GM18499 (cell line): ENCODE measurements around the gene NDOR1.

Source experiments
- ATAC-seq: cut with Tn5 transposase; IDR thresholded peaks from one replicate; pipeline ENCODE4 v1.9.1; 2021; ENCODE audit warnings: moderate number of reproducible peaks; ENCODE audit not compliant: insufficient read depth, unreplicated experiment

NDOR1 gene

DNA sequence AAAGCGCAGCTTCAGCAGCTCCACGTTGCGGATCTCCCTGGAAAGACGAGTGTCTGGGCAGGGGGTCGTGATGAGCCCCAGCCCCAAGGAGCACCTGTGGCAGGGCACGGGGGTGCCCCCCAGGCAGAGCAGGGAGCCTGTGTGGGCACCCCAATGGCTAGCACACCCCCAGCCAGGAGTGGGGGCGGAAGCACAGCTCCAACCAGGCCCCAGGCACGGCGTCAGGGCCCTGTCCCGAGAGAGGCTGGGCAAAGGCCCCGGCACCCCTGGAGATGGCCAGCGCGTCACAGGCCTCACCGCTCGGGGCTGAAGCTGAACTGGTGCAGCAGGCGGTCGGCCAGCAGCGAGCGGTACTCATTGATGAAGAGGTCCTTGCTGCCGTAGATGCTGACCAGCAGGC lies 25.0 kb upstream of the NDOR1 start:
- ATAC-seq = no peak

DNA sequence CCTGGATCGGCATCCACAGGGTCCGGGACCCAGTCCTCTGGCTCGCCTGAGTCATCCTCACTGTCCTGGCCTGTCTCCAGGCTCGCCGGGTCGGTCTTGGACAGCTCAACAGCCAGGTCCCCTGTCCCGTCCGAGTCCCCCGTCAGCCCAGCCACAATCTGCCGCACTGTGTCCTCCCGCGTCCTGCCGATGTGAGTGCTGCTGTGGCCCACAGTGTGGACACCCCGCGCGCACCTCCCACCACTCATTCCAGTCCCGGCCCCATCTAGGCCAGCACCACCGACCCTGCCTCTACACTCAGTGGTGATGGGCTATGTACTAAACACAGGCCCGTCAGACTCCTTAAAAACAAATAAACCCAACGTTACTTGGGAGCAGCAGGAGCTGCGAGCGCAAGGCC lies 23.8 kb upstream of the NDOR1 start:
- no peak for ATAC-seq

DNA sequence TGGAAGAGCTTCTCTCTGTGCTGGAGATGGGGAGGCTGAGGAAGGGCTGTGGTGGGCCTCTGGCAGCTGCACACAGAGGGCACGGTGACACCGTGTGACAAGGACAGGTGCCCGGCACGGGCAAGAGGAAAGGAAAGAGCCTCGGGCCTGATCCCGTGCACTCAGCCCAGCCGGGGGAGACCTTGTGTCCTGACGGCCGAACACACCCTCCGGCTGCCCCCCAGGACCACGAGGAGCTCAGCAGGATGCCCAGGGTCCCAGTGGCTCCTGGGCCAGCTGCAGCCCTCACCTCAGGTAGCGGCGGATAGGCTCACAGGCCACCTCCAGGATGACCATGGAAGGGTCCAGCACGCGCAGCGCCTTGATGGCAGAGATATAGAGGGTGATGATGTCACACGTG lies 22.7 kb upstream of the NDOR1 start:
- ATAC-seq = no peak

DNA sequence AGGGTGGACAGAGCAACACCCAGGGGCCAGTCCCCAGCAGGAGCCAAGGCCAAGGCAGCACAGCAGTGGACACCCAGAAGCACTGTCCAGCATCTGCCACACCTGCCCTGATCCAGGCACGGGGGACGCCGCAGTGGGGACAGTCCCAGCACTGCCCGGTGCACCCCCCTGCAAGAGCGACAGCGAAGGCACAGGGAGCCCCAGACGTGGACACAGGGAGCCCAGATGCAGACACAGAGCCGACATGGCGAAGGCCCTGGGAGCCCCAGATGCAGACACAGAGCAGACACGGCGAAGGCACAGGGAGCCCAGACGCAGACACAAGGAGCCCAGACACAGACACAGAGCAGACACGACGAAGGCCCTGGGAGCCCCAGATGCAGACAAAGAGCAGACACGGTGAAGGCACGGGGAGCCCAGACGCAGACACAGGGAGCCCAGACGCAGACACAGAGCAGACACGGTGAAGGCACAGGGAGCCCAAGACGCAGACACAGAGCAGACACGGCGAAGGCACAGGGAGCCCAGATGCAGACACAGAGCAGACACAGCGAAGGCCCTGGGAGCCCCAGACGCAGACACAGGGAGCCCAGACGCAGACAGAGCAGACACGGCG lies 21.4 kb upstream of the NDOR1 start:
- no peak for ATAC-seq

DNA sequence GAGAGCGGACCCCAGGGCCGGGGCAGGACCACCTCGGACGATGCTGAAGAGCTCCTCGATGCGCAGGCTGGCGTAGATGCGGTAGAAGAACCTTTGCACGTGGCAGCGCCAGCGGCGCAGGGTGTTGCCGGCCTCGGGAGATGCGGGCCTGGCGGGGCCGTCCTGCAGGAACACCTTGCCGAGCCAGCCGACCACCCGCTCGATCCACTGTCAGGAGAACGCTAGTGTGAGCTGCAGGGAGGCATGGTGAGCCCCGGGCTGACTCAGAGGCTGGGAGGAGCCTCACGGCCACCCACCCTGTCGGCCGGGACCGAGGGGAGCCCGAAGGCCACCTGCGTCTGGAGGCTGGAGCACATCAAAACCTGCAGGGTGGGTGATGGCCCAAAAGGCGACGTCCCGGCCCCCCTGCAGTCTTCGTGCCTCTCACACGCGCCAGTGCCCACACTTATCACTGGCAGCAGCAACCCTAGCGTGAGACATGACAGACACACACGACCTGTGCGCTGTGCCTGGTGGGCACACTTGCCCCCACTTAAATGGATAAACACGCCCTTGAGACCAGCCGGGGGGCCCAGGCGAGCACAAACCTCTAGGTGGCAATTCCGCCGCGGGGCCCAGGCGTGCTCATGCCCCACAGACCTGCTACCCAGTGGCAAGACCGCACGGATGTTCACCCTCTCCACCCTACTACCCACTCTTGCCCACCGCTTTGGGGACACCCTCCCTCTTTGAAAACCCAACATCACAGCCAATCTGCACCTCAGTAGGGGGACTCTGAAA lies 20.4 kb upstream of the NDOR1 start:
- no peak for ATAC-seq

DNA sequence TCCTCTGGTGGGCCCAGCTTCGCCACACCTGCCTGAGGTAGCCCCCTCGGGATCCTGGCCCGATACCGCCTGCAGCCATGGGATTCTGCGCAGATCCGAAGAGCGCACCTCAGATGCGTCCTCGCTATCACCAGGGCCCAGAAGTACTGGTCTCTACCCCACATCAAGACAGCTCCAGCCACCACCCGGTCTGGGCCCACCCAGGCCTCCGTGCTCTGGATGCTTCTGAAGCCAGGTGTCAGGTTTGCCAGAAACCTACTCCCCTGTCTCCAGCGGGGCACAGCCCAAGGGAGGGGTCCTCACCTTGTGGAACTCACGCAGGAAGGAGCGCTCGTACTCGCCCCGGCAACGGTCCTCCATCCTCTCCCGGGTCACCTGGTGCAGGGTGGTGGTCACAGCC lies 19.6 kb upstream of the NDOR1 start:
- no peak for ATAC-seq

DNA sequence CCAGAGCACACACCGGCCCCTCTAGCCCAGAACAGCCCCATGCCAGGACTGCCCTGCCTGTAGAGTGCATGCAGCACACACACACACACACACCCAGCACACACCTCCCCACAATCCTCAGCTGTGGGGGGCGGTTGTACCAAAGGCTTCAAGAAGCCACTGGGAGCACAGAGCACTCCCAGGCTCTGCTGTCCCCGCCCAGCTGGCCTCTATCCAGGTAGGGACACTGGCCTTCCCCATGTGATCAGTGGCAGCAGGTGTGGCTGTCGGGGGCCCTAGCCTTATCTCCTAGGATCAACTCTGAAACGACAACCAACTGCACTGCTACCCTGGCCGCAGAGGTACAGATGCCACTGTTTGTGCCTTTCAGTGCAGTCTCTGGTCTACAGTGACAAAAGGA lies 19.1 kb upstream of the NDOR1 start:
- no peak for ATAC-seq

DNA sequence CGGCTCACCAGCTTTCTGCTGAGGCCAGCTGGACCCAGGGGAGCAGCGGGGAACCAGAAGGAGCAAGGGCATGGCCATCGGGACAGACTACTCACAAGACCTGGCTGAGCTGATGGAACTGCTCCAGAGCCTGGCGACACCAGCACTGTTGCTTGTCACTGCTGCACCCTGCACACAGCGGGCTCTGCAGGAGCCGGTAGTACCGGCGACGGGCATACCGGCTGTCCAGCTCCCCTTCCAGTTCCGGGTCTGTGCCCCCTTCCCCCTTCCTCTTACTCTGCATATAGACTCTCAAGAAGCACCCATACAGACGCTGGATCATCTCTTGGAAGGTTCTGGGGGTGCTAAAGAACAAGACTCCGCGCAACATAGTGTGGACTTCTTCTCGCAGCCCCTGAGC lies 18.1 kb upstream of the NDOR1 start:
- no peak for ATAC-seq

DNA sequence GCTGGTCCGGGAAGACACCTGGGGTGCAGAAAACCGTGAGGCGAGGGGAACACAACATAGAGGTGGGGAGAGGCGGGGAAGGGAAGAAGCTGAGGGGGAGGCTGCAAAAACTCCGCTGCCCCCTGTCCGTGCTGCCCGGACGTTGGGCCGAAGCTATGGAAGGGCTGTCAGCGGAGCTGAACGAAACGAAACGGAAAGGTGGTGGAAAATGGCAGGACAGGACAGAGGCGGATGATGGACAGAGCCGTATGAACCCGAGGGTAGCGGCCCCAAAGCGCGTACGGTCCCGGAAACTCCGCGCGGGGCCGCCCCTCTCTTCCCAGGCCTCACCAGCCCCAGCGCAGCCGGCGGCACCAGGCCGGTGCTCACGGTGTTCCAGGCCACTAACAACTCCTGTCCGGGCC lies 17.4 kb upstream of the NDOR1 start:
- no peak for ATAC-seq

DNA sequence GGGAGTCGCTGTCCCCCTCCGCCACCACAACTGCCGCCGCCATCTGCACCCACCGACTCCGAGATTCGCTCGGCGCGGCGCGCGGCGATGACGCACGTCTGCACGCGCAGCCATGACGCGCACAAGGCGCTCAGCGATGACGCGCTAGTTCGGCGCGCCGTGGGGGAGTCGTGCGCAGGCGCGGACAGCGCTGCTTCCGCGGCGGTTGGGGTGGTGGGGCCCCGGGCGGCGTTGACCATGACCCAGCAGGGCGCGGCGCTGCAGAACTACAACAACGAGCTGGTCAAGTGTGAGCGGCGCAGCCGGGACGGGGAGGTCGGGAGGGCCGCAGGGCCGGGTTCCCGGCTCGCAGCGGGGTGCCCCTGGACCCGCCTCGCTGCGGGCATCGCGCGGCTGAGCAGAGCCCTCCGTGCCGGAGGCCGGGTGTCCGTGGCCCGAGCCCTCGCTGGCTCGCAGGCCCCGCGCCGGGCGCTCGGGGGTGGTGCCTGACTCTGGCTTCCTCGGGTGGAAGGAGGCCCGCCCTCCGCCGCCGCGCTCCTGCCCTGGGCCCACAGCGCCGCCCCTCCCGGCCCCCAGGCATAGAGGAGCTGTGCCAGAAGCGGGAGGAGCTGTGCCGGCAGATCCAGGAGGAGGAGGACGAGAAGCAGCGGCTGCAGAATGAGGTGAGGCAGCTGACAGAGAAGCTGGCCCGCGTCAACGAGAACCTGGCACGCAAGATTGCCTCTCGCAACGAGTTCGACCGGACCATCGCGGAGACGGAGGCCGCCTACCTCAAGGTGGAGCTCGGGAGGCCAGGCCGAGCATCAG lies 16.8 kb upstream of the NDOR1 start, which contains the start of the genes ANAPC2 and SSNA1:
Gene ANAPC2, minus strand, starts transcription at position 71 of the 807 bp plus-strand sequence. Its CDS starts 28 bp downstream, at position 43.
Gene SSNA1, plus strand, starts transcription at position 187 of the 807 bp plus-strand sequence. Its CDS starts 51 bp downstream, at position 238.
- ATAC-seq = peak; percentile 56

DNA sequence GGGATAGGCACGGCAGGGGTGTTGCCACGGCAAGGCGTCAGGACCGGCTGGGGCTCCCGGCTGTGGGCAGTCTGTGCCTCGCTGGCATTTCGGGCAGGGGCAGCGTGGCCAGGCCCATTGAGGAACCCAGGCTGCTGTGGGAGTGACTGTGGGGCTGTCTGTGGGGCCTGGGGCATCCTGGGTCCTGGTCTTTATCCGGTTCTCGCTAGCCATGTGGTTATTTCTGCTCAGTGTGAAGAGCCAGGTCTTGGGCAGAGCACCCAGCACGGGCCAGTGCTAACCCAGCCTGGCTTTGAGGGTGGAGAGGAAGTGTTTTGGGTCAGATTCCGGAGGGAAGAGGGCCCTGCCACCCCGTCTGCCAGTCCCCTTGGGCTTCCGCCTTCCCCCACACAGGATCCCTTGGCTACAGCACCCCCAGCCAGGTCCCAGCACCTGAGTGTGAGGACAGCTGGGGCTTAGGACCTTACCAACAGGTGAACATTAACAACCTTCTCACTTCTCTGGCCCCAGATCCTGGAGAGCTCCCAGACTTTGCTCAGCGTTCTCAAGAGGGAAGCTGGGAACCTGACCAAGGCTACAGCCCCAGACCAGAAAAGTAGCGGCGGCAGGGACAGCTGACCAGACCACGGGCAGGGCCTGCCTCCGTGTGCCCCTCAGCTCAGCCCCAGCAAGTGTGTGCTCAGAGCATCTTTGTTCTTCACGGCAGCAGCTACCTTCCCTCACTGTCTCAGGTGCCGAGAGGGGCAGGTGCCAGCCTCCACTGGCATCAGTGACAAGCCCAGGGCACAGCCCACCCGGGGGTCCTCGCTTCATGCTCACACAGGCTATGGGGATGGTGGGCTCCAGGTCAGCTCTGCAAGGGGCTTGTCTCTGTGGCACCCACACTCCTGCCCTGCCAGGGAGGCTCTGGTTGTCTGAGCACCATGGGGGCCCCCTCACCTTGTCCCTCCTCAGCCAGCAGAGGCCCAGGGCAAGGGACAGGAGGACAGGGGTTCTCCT lies 15.9 kb upstream of the NDOR1 start:
- ATAC-seq = no peak

DNA sequence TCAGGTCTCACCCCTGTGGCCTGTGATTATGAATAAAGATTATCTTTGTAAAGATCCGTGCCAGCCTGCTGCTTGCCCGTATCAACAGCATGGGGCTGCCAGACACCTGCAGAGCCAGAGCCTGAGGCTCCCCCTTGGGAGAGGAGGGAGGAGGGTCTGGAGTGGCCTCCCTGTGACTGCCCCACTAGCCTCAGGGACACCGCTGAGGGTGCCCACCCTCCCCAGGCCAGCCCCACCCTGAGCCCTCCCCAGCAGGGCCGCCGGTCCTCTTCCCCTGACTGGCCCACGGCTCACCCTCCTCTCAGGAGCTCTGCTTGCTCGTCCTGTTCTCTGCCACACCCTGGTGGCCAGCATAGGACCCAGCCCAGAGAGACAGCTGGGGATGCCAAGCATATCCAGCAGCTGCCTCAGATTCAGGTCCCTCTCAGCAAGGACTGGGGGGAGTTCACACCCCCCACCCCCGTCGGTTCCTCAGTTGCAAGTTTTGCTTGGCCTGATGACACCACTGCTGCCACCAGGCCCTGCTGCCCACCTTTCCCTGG lies 15.1 kb upstream of the NDOR1 start:
- ATAC-seq = no peak

DNA sequence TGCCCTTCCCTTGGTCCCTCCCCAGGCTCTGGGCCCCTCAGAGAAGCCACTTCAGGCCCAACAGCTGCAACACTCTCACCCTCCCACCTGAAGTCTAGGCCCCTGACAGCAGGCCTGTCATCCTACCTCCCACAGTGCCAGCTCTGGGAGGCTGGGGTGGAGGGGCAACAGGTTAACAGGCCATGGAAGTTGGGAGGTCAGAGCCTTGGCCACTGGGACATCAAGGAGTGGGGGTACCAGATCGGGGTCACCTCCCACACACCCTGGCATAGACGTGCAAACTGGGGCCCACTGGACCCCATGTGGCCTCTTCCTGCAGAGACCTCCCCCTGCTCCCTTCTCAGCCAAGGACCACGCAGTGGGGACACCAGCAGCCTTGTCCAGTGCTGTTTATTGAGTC lies 14.3 kb upstream of the NDOR1 start:
- no peak for ATAC-seq

DNA sequence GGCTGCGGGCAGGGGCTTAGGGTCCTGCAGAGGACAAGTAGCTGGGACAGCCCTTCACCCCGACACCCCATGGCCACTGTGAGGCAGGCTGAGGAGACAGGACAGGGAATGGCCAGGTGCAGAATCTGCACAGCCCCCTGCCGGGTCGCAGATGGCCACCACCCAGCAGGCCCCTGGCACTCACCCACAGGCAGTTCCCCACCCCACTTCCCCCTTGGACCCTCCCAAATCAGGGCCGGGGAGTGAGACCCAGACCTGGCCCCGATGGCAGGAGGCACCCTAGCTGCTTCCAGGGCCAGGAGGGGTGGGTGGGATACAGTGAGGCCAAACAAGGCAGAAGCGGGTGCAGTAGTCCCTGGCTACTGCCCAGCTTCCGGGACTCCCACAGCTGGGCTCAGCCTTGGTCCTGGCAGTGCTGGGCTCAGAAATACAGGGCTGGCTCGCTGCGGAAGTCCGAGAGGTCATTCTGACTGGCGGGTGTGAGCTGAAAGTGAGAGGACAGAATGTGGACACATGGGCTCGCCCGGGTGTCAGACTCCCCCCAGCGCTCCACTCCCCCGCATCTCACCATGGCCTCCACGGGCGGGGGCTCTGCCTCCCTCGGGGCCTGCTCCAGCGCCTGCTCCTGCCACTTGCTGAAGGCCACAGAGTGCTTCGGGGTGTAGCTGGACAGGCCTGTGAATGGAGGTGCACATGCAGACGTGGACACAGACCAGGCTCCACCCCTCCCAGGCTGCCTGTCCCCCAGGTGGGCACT lies 13.6 kb upstream of the NDOR1 start:
- no peak for ATAC-seq

DNA sequence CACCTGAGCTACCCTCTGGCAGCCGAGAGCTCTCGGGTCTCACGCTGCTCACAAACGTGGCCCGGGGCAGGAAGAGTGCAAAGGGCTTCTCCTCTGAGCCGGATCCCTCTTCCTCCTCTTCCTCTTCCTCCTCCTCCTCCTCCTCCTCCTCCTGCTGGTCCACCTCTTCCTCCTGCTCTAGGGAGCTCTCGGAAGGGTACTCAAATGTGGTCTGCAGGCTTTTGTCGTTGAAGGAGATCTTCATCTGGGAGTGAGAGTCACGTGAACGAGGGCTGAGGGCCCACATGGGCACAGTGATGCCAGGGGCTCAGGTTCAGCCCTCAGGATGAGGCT lies 13.1 kb upstream of the NDOR1 start:
- ATAC-seq = no peak

DNA sequence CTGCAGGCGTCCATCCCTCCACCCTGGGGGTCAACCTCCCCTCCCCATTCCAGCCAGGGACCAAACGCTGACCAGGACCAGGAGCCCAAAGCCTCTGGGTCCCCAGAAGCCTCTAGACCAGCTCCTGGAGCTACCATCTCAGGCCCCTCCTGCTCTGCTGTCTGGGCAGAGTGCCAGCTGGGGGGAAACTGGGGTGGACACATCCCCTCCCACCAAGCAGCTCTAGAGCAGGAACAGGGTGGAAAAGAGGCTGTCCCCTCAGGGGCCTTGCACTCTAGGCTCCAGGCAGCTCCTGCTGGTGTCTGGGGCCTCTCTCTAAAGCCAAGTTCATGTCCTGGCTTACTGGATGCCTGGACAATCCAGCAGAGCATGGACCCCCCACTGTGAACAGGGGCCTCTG lies 12.6 kb upstream of the NDOR1 start:
- no peak for ATAC-seq

DNA sequence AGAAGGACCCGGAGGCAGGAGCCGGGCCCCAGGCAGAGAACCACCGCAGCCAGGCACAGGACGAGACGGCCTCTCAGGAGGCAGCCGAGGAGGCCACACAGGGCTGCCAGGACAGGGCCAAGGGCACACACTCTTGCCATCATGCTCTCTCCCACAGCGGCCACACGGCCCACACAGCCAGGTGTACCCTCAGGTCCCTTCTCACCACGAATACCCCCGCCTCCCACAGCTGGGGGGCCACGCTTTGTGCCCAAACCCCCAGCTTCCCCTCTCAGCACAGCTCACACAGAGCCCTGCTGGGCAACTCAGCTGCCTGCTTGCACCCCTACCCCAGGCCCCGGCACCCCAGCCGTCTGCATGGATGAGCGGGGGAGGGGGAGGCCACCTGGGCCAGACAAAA lies 11.7 kb upstream of the NDOR1 start:
- ATAC-seq = no peak

DNA sequence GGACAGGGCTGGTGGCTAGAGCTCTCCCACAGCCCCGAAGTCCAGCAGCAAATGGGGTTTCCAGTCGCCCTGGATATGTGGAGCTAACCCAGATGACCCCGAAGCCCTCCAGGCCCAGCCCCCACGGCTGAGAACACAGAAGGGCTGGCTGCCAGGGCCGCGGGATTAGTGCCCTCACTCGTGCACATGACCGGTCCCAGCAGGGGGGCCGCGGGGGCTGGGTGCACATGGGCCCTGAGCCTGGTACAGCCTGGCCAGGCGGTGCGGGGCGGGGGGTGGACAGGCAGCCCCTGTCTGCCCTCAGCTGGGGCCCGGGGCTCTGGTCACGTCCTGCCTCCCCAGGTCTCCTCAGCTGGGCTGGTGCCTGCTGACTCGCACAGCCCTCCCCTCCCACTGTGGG lies 11.1 kb upstream of the NDOR1 start:
- ATAC-seq = no peak

DNA sequence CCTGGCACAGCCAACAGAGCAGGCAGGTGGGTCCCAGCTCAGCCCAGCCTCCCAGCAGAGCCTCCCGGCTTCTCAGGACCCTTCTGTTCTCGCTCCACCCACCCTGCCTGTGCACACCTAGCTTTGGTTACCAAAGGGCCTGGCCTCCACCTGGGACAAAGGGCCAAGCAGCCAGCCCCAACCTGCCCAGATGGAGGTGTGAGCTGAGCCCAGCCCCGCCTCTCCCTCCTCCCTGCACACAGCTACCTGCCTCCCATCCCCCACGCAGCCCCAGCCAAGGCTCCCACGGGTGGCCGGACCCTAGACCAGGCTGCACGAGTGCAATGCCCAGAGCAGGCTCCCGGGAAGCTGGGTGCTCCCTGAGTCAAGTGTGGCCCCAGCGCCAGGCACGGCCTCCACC lies 10.6 kb upstream of the NDOR1 start:
- ATAC-seq = no peak
